GM12873 (cell line): ENCODE data around the gene CUL9.

ENCODE experiments used
- TF ChIP-seq, protein P1 (sequence below): IDR thresholded peaks from 2 replicates; pipeline ENCODE4 v1.5.1; 2012; ENCODE audit warnings: low read depth, mild to moderate bottlenecking, moderate library complexity, low read length, control low read depth; ENCODE audit not compliant: insufficient read depth; ENCODE audit errors: missing control alignments

Gene CUL9

DNA sequence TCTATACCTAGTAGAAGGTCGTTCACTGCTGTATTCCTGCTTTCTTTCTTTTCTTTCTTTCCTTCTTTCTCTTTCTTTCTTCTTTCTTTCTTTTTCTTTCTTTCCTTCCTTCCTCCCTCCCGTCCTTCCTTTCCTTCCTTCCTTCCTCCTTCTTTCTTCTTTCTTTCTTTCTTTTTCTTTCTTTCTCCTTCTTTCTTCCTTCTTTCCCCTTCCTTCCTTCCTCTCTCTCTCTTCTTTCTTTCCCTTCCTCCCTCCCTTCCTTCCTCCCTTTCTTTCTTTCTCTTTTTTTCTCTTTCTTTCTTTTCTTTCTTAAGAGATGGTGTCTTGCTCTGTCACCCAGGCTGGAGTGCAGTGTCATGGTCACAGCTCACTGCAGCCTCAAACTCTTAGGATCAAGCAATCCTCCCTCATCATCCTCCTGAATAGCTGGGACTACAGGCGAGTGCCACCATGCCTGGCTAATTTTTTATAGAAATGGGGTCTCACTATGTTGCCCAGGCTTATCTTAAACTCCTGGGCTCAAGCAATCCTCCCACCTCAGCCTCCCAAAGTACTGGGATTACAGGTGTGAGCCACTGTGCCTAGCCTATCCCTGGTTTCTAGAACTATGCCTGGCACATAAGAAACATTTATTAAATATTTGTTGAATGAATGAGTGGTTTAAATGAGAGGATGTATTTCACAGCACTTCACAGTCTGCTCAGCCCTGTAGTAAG, 49.9 kb downstream of the CUL9 start:
- TF ChIP-seq, protein P1, sequence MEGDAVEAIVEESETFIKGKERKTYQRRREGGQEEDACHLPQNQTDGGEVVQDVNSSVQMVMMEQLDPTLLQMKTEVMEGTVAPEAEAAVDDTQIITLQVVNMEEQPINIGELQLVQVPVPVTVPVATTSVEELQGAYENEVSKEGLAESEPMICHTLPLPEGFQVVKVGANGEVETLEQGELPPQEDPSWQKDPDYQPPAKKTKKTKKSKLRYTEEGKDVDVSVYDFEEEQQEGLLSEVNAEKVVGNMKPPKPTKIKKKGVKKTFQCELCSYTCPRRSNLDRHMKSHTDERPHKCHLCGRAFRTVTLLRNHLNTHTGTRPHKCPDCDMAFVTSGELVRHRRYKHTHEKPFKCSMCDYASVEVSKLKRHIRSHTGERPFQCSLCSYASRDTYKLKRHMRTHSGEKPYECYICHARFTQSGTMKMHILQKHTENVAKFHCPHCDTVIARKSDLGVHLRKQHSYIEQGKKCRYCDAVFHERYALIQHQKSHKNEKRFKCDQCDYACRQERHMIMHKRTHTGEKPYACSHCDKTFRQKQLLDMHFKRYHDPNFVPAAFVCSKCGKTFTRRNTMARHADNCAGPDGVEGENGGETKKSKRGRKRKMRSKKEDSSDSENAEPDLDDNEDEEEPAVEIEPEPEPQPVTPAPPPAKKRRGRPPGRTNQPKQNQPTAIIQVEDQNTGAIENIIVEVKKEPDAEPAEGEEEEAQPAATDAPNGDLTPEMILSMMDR = no peak

DNA sequence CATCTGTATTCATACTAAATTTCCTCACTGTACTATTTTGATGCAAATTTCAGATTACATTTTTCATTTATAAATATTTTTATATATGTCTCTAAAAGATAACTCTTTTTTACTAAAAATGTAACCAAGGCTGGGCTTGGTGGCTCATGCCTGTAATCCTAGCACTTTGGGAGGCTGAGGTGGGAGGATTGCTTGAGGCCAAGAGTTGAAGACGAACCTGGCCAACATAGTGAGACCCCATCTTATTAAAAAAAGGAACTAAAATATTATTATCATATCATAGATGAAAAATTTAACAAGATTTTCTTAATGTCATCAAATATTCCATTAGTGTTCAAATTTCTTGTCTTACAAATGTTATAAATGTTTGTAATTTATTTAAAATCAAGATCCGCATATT, 53.8 kb downstream of the CUL9 start:
- TF ChIP-seq, protein P1 = no peak

DNA sequence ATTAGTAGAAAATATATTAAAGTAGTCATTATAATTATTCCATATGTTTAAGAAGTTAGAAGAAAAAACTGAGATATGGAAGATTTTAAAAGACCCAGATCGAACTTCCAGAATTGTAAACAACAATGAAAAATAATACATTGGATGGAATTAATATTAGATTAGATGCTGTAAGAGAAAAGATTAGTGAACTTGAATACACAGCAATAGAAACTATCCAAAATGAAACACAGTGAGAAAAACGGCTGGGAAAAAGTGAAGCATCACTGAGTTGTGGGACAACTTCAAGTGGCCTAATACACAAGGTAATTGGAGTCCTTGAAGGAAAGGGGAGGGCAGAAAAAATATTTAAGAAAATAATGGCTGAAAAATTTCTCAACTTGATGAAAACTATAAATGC, 57.1 kb downstream of the CUL9 start:
- TF ChIP-seq, protein P1 = no peak

DNA sequence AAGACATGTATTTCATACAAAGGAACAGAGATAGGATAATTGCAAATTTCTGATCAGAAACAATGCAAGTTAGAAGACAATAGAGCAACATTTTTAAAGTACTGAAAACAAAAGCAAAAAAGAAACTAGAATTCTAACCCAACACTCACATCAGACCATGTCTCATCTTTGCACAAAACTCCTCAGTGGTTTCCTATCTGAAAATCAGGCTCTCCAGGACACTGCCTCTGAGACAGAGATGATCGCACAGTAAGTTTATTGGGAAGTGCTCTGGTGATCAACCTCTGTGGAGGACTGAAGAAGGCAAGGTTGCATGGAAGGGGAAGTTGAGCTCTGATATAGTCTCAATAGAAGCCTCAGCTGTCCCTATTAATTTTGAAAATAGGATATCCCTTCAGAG, 59.0 kb downstream of the CUL9 start:
- TF ChIP-seq, protein P1 = no peak

DNA sequence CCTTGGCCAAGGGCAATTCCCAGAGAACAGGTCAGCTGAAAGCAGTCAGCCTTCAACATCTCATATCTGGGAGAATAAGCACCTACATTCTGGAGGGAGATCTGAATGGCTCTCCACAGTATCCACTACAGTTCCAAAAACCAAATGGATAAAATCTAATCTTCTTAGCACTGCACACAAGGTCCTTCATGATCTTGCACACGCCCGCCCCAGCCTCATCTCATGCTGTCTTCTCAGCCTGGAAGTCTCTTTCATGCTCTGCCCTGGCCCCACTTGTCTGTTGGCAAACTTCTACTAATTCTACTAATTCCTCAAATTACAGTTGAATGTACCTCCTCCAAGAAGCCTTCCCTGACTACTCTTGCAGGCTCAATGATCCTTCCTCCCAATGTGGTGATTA, 59.5 kb downstream of the CUL9 start:
- TF ChIP-seq, protein P1 = no peak

DNA sequence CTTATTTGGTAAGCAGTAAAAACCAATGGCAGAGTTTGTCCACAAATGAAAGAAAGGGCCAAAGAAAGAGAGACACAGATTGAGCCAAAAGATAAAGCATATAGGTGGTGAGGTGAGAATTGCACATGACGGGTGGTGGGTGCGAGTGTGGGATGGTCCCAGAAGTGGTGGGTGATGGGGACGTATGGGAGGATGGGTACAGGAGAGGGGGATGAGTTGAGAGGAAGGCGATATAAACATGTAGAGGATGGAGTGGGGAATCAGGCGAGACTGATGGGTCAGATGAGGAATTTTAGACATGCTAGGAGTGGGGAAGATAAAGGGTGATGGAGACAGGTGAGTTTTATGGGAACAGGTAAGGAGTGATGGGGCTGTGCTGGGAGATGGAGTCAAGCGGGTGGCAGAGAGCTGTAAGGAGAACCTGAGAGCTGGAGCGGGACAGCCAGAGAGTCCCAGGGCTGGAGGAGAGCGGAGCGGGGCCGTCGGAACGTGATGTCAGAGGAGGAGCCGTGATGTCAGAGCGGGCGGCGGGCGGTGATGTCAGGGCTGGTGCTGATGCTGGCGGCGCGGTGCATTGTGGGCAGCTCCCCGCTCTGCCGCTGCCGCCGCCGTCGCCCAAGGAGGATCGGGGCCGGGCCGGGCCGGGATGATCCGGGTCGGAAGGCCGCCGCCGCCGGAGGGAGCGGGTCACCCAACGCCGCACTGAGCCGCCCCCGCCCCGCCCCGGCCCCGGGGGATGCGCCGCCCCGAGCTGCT, 61.1 kb downstream of the CUL9 start, which contains the start of gene TTBK1:
TSS of gene TTBK1 (plus strand) at position 574 of the 756 bp plus-strand sequence. CDS start 3,180 bp downstream, outside the sequence.
- TF ChIP-seq, protein P1 = no peak

DNA sequence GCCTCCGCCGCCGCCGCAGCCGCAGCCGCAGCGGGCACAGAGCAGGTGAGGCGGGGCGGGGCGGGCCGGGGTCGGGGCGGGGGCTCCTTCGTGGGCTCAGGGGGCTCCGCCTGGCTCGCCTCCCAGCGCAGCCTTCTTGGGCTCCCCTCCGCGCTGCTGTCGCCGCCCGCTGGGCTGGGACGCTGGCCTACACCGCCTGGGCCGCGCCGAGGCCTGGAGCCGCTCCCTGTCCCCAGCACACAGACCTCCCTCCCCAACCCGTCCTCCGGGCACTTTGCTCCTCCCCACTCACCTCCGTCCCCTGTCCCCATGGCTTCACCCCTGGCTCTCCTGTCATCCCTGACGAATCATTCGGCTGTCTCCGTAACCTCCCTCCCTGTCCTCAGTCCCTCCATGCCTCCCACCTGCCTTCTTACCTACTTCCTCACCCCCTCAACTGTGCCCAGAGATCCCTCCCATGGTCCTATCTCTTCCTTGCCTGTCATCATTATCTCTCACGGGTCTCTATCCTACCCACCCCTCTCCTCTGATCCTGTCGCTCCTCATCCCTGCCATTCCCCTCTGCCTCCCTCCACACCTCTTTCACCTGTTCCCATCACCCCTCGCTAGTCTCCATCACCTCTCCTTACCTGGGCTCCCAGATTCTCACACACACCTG, 61.8 kb downstream of the CUL9 start:
- TF ChIP-seq, protein P1 = no peak
